ENCODE data around the gene MRGPRX2.

The MRGPRX2 gene

GRCh38 chr11:19060629-19061028, at the start of gene MRGPRX2:
TSS of gene MRGPRX2 (minus strand) at chr11:19060717. CDS start at chr11:19056402, 4,315 bp downstream.
- no peak for DNase-seq (ENCODE audit: low read depth)
- no peak for TF ChIP-seq CTCF (IDR thresholded peaks at IDR 0.05; ENCODE audit: low read depth, low read length, missing control alignments)
- no peak within 1 kb of the TSS for H3K4me3 ChIP-seq (ENCODE audit: low read depth, low read length)

- TF ChIP-seq CTCF (IDR thresholded peaks at IDR 0.05; ENCODE audit: low read depth, low read length, missing control alignments), result no peak
- no peak overlapping the region for H3K4me3 ChIP-seq (ENCODE audit: low read depth, low read length)
- no peak for DNase-seq (ENCODE audit: low read depth)
Measured at GRCh38 chr11:19110295-19110694, 49.8 kb upstream of the MRGPRX2 start.

- TF ChIP-seq CTCF (IDR thresholded peaks at IDR 0.05; ENCODE audit: low read depth, low read length, missing control alignments), result no peak
- no peak for DNase-seq (ENCODE audit: low read depth)
- no peak overlapping the region for H3K4me3 ChIP-seq (ENCODE audit: low read depth, low read length)
Measured at GRCh38 chr11:19107125-19107524, 46.6 kb upstream of the MRGPRX2 start.

- H3K4me3 ChIP-seq (ENCODE audit: low read depth, low read length), result no peak overlapping the region
- TF ChIP-seq CTCF (IDR thresholded peaks at IDR 0.05; ENCODE audit: low read depth, low read length, missing control alignments), result no peak
- DNase-seq (ENCODE audit: low read depth), result no peak
Measured at GRCh38 chr11:19105011-19105410, 44.5 kb upstream of the MRGPRX2 start.

- DNase-seq (ENCODE audit: low read depth), result no peak
- TF ChIP-seq CTCF (IDR thresholded peaks at IDR 0.05; ENCODE audit: low read depth, low read length, missing control alignments), result no peak
- no peak overlapping the region for H3K4me3 ChIP-seq (ENCODE audit: low read depth, low read length)
Measured at GRCh38 chr11:19102521-19102900, 42.0 kb upstream of the MRGPRX2 start.

- DNase-seq (ENCODE audit: low read depth), result no peak
- no peak overlapping the region for H3K4me3 ChIP-seq (ENCODE audit: low read depth, low read length)
- no peak for TF ChIP-seq CTCF (IDR thresholded peaks at IDR 0.05; ENCODE audit: low read depth, low read length, missing control alignments)
Measured at GRCh38 chr11:19101796-19102520, 41.4 kb upstream of the MRGPRX2 start.

- no peak overlapping the region for H3K4me3 ChIP-seq (ENCODE audit: low read depth, low read length)
- no peak for TF ChIP-seq CTCF (IDR thresholded peaks at IDR 0.05; ENCODE audit: low read depth, low read length, missing control alignments)
- DNase-seq (ENCODE audit: low read depth), result no peak
Measured at GRCh38 chr11:19100885-19101284, 40.4 kb upstream of the MRGPRX2 start.
